PFSK-1 (cell line): ENCODE measurements around the gene LRFN3.

Experiments
- FOXP2 ChIP-seq: optimal IDR thresholded peaks from 2 replicates; pipeline ENCODE3; 2011; ENCODE audit warnings: borderline replicate concordance, control low read depth, inconsistent platforms; ENCODE audit not compliant: insufficient read depth; ENCODE audit errors: extremely low read length, extremely low read depth
- POLR2AphosphoS5 ChIP-seq: IDR thresholded peaks from 2 replicates; pipeline ENCODE4 v1.6.1; 2012; ENCODE audit warnings: low read depth, mild to moderate bottlenecking, control low read depth, low read length, moderate library complexity
- SIN3A ChIP-seq: IDR thresholded peaks from 2 replicates; pipeline ENCODE4 v1.6.1; 2012; ENCODE audit warnings: mild to moderate bottlenecking, low read length, moderate library complexity, borderline replicate concordance; ENCODE audit not compliant: insufficient read depth
- TAF1 ChIP-seq: IDR thresholded peaks from 2 replicates; pipeline ENCODE4 v1.6.1; 2012; ENCODE audit warnings: low read length, control low read depth, borderline replicate concordance; ENCODE audit not compliant: insufficient read depth
- TF ChIP-seq, protein P1 (sequence below), 2 experiments: IDR thresholded peaks; 2 replicates each; pipeline versions ENCODE4 v1.6.1 to v1.8.0; 2011 to 2012; ENCODE audit warnings: low read depth in 2 of 2, low read length in 2 of 2, control low read depth in 1 of 2, inconsistent platforms in 1 of 2, mild to moderate bottlenecking in 1 of 2, moderate library complexity in 1 of 2; ENCODE audit not compliant: insufficient read depth in 1 of 2

Gene LRFN3

DNA sequence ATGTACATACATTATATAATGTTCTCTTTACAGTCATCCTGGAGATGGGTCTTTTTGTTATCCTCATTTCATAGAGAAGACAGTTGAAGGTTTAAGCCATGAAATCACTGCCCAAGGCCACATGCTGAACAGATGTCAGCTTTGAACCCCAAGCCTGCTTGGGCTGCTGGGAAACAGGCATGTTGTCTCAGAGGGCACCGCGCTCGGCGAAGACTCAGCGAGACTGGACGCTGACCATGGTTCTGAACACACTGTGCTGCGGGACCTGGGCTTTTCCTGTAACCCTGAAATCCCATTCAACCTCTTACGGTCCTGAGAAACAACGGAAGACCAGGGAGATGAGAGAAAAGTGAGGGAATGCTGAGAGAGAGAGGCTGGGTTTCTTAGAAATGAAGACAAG, 27.3 kb downstream of the LRFN3 start:
- TF ChIP-seq POLR2AphosphoS5 = no peak
- no peak for TF ChIP-seq TAF1
- TF ChIP-seq, protein P1, sequence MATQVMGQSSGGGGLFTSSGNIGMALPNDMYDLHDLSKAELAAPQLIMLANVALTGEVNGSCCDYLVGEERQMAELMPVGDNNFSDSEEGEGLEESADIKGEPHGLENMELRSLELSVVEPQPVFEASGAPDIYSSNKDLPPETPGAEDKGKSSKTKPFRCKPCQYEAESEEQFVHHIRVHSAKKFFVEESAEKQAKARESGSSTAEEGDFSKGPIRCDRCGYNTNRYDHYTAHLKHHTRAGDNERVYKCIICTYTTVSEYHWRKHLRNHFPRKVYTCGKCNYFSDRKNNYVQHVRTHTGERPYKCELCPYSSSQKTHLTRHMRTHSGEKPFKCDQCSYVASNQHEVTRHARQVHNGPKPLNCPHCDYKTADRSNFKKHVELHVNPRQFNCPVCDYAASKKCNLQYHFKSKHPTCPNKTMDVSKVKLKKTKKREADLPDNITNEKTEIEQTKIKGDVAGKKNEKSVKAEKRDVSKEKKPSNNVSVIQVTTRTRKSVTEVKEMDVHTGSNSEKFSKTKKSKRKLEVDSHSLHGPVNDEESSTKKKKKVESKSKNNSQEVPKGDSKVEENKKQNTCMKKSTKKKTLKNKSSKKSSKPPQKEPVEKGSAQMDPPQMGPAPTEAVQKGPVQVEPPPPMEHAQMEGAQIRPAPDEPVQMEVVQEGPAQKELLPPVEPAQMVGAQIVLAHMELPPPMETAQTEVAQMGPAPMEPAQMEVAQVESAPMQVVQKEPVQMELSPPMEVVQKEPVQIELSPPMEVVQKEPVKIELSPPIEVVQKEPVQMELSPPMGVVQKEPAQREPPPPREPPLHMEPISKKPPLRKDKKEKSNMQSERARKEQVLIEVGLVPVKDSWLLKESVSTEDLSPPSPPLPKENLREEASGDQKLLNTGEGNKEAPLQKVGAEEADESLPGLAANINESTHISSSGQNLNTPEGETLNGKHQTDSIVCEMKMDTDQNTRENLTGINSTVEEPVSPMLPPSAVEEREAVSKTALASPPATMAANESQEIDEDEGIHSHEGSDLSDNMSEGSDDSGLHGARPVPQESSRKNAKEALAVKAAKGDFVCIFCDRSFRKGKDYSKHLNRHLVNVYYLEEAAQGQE (IDR thresholded peaks at IDR 0.05; ENCODE audit: insufficient read depth in 1 of 2, low read depth in 2 of 2, low read length in 2 of 2) = peak; percentile 97 to 98

DNA sequence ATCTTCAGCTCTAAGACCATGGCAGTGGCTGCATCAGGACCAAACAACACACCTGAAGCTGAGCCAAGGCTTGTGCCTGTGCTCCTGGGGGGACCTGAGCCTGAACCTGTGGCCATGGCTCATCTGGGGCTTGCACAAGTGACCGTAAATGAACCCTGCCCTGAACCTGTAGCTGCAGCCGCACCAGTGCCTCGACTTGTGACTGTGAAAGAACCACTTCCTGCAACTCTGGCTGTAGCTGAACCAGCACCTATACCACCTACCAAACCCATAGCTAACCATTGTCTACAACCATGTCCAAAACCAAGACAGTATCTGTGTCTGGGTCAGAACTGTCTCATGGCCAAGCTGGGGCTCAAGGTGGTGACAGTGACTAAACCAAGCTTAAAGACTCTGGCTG, 30.6 kb downstream of the LRFN3 start:
- TF ChIP-seq TAF1 = no peak
- no peak for TF ChIP-seq FOXP2

DNA sequence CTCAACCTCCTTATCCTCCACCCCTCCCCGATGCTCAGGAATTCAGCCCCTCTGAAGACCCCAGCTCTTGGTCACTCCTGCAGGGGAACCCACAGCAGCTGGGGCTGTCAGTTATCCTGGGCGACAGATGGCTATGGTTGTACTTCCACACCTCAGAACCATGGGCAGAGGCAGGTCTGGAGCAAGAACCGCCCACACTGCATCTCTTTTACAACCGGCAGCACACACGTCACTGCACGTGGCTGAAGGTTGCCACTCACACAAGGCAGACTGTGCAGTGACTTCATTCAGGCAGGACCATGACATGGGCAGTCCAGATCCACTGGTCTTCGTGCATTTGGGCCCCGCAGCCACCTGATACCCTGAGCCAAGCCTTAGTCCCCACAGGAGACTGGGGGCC, 37.3 kb downstream of the LRFN3 start:
- no peak for TF ChIP-seq SIN3A
- no peak for TF ChIP-seq POLR2AphosphoS5
- no peak for TF ChIP-seq TAF1
- TF ChIP-seq FOXP2 = no peak
- TF ChIP-seq, protein P1 (IDR thresholded peaks at IDR 0.05; ENCODE audit: insufficient read depth in 1 of 2, low read depth in 2 of 2, low read length in 2 of 2) = peak; percentile 35 to 84; a peak in 2 of 4 replicates

DNA sequence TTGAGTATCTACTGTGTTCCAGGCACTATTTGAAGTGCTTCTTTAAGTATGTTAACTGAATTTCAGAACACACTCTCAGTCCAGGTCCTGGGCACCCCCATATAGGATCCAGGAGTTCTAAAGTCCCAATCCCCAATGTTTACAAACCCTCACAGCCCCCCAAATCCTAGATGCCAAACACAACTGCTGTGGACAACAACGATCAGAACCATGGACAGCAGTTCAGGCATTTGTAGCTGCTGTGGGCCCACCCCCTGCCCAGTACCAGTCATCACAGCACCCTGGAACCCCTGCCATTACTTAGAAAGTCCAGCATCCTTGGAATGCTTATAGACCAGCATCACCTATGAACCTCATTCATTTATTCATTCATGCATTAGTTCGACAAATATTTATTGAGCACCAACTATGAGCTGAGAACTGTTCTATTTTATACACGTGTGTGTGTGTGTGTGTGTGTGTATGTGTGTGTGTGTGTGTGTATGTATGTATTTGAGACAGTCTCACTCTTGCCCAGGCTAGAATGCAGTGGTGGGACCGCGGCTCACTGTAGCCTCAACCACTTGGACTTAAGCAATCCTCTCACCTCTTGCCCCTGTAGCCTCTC, 39.5 kb downstream of the LRFN3 start:
- no peak for TF ChIP-seq POLR2AphosphoS5
- no peak for TF ChIP-seq SIN3A
- TF ChIP-seq, protein P1 (IDR thresholded peaks at IDR 0.05; ENCODE audit: insufficient read depth in 1 of 2, low read depth in 2 of 2, low read length in 2 of 2) = peak; percentile 94 to 99

DNA sequence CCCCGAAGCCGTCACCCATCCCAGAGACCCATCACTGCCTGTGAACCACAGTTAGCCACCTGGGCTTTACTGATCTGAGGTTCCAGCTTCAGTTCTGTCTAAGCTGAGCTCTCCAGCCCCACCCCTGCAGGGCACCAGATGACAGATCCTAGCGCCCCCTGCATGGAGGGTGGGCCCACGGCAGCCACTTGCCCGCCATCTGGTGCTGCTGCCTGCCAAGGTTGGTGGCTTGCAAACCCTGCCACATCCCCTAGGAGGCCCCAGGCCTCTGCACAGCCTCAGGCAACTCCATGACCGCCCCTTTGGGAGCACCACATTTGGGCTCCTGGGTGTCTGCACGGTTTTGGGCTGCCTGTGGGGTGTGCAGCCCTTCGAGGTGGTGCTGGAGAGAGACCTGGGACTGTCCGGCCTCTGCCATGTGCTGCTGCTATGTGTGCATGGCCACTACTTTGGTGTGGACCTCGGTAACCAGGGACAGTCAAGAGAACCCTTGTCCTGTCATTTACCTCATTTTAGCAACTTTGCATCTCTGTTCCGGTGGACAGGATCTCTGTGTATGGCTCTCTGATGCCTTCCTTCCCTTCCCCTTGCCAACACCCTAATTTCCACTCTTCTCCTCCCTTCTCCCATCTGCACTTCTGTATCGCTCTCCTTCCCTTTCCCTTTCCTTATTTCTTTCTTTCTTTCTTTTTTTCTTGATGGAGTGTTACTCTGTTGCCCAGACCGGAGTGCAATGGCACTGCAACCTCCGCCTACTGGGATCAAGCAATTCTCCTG, 41.5 kb downstream of the LRFN3 start:
- TF ChIP-seq POLR2AphosphoS5 = no peak
- no peak for TF ChIP-seq TAF1
- TF ChIP-seq, protein P1 (IDR thresholded peaks at IDR 0.05; ENCODE audit: insufficient read depth in 1 of 2, low read depth in 2 of 2, low read length in 2 of 2) = no peak
- TF ChIP-seq SIN3A = no peak
- TF ChIP-seq FOXP2 = no peak
